Adrenal gland (tissue), 5 donors: ENCODE data around the gene TGFB2.

Experiments used
- CTCF ChIP-seq, 6 experiments: fragments of 450-650 bp in 4 of 6; fragments of 200-600 bp in 2 of 6; sonication (generic) in 1 of 6; IDR thresholded peaks; 1 replicate in 5 of 6; 2 replicates in 1 of 6; pipeline versions ENCODE4 v1.5.1 to v1.8.0; 2016 to 2021; ENCODE audit warnings: antibody characterized with exemption in 6 of 6, mild to moderate bottlenecking in 2 of 6, moderate library complexity in 1 of 6
- POLR2A ChIP-seq, 2 donors: fragments of 450-650 bp; IDR thresholded peaks; one replicate each; pipeline ENCODE4 v1.6.1; 2017; ENCODE audit warnings: antibody characterized with exemption in 2 of 2, mild to moderate bottlenecking in 2 of 2, moderate library complexity in 1 of 2
- donor health status: DM: no; HTN: no; CAD: no.

GRCh38 chr1:218474128-218474527, 129.0 kb downstream of the TGFB2 start:
- TF ChIP-seq CTCF (IDR thresholded peaks at IDR 0.05) (no peak), POLR2A (IDR thresholded peaks at IDR 0.05) (no peak)
